LNCAP (cell line): ENCODE data around the gene TMEM255B.

Source experiments
- CTCF ChIP-seq: fragments of 450-650 bp; IDR thresholded peaks from 2 replicates; pipeline ENCODE4 v1.5.1; 2017; ENCODE audit warnings: mild to moderate bottlenecking

Gene TMEM255B

GRCh38 chr13:113761136-113761535 lies 2.1 kb downstream of the TMEM255B start:
- no peak for TF ChIP-seq CTCF

GRCh38 chr13:113762075-113762474 lies 3.0 kb downstream of the TMEM255B start:
- TF ChIP-seq CTCF, result no peak

- no peak for TF ChIP-seq CTCF
Measured at GRCh38 chr13:113762538-113762937, 3.5 kb downstream of the TMEM255B start.

- no peak for TF ChIP-seq CTCF
Measured at GRCh38 chr13:113763254-113763653, 4.2 kb downstream of the TMEM255B start.

GRCh38 chr13:113763961-113764792 lies 5.2 kb downstream of the TMEM255B start:
- TF ChIP-seq CTCF, result no peak

GRCh38 chr13:113764793-113765563 lies 6.0 kb downstream of the TMEM255B start:
- no peak for TF ChIP-seq CTCF

GRCh38 chr13:113765564-113765910 lies 6.5 kb downstream of the TMEM255B start:
- TF ChIP-seq CTCF, result no peak
